Measurements from ENCODE around the gene CCL26.
A peak's percentile ranks its signal among the peaks of the same experiment; 100 is the strongest.
"Not testable (repeated sequence)": the region's sequence is repeated elsewhere in the genome, so short reads cannot be mapped to it uniquely, and the experiment has no call there.

Gene CCL26

GRCh38 chr7:75739796-75740672 is 32.0 kb downstream of the CCL26 start:
- no peak for DNase-seq (ENCODE audit: low spot score)
- FAIRE-seq, result peak; percentile 50

- peak; percentile 62 for FAIRE-seq
- DNase-seq (ENCODE audit: low spot score), result peak; percentile 99
Measured at GRCh38 chr7:75738975-75739795, 32.8 kb downstream of the CCL26 start.

GRCh38 chr7:75738604-75738974 is 33.4 kb downstream of the CCL26 start, which contains the start of gene HIP1:
TSS of gene HIP1 (minus strand) at chr7:75738941. CDS start at chr7:75738920, 21 bp downstream.
- DNase-seq (ENCODE audit: low spot score) (peak; percentile 24), FAIRE-seq (no peak)

GRCh38 chr7:75737856-75738603 is 34.0 kb downstream of the CCL26 start:
- FAIRE-seq (no peak), DNase-seq (ENCODE audit: low spot score) (no peak)

GRCh38 chr7:75735581-75736350 is 36.2 kb downstream of the CCL26 start:
- DNase-seq (ENCODE audit: low spot score), result no peak
- no peak for FAIRE-seq

- FAIRE-seq, result no peak
- DNase-seq (ENCODE audit: low spot score), result no peak
Measured at GRCh38 chr7:75734586-75735458, 37.2 kb downstream of the CCL26 start.

GRCh38 chr7:75732764-75733630 is 39.0 kb downstream of the CCL26 start:
- FAIRE-seq (no peak), DNase-seq (ENCODE audit: low spot score) (no peak)

GRCh38 chr7:75732016-75732521 is 39.9 kb downstream of the CCL26 start:
- FAIRE-seq (no peak), DNase-seq (ENCODE audit: low spot score) (no peak)

- no peak for DNase-seq (ENCODE audit: low spot score)
- FAIRE-seq, result no peak
Measured at GRCh38 chr7:75729851-75730274, 42.1 kb downstream of the CCL26 start.

GRCh38 chr7:75727881-75728593 is 44.0 kb downstream of the CCL26 start:
- DNase-seq (ENCODE audit: low spot score), result peak; percentile 77
- peak; percentile 5 for FAIRE-seq

GRCh38 chr7:75727351-75727750 is 44.7 kb downstream of the CCL26 start:
- not testable (repeated sequence) for DNase-seq (ENCODE audit: low spot score); FAIRE-seq

GRCh38 chr7:75725306-75725705 is 46.7 kb downstream of the CCL26 start:
- DNase-seq (ENCODE audit: low spot score) (no peak), FAIRE-seq (no peak)

- no peak for FAIRE-seq
- no peak for DNase-seq (ENCODE audit: low spot score)
Measured at GRCh38 chr7:75723444-75723843, 48.6 kb downstream of the CCL26 start.

- DNase-seq (ENCODE audit: low spot score) (no peak), FAIRE-seq (no peak)
Measured at GRCh38 chr7:75722373-75722772, 49.6 kb downstream of the CCL26 start.

GRCh38 chr7:75721922-75722321 is 50.1 kb downstream of the CCL26 start:
- DNase-seq (ENCODE audit: low spot score); FAIRE-seq: not testable (repeated sequence)

- FAIRE-seq, result no peak
- DNase-seq (ENCODE audit: low spot score), result no peak
Measured at GRCh38 chr7:75721426-75721825, 50.6 kb downstream of the CCL26 start.

GRCh38 chr7:75719626-75720025 is 52.4 kb downstream of the CCL26 start:
- DNase-seq (ENCODE audit: low spot score), result no peak
- FAIRE-seq, result no peak

All from urothelium cell line (cell line).